Activated CD4-positive, alpha-beta T cell treated with anti-CD3 and anti-CD28 coated beads, Interleukin-2, amount 50 U/mL, for 24 hours (primary cell): ENCODE measurements around the gene TGM1.
"Not testable (repeated sequence)": the region's sequence is repeated elsewhere in the genome, so short reads cannot be mapped to it uniquely, and the experiment has no call there.

Experiments used
- DNase-seq, 2 donors: peaks; one replicate each; pipeline ENCODE4 v3.0.0-alpha.2; 2020; ENCODE audit warnings: low read depth in 1 of 2, low spot score in 1 of 2

The TGM1 gene

GRCh38 chr14:24207625-24208024, 55.4 kb downstream of the TGM1 start:
- DNase-seq: no peak

GRCh38 chr14:24207104-24207551, 55.8 kb downstream of the TGM1 start:
- DNase-seq: no peak

GRCh38 chr14:24206260-24207103, 56.5 kb downstream of the TGM1 start:
- no peak for DNase-seq

- no peak for DNase-seq
These were observed 58.5 kb downstream of the TGM1 start for GRCh38 chr14:24204163-24205146.

GRCh38 chr14:24203249-24203886, 59.6 kb downstream of the TGM1 start:
- DNase-seq: not testable (repeated sequence)

- DNase-seq: not testable (repeated sequence)
These were observed 60.4 kb downstream of the TGM1 start for GRCh38 chr14:24202538-24202937.
